ENCODE results near the gene FAM241B. TPM values are rescaled to one million over a fixed set of nuclear protein-coding genes. Genes with fewer than 3 reads are reported as not detected.

The FAM241B gene
- total RNA-seq, 4 donors from 2014 or later = 1.1 to 2.6 (median 2.5) TPM; not detected in 1

DNA sequence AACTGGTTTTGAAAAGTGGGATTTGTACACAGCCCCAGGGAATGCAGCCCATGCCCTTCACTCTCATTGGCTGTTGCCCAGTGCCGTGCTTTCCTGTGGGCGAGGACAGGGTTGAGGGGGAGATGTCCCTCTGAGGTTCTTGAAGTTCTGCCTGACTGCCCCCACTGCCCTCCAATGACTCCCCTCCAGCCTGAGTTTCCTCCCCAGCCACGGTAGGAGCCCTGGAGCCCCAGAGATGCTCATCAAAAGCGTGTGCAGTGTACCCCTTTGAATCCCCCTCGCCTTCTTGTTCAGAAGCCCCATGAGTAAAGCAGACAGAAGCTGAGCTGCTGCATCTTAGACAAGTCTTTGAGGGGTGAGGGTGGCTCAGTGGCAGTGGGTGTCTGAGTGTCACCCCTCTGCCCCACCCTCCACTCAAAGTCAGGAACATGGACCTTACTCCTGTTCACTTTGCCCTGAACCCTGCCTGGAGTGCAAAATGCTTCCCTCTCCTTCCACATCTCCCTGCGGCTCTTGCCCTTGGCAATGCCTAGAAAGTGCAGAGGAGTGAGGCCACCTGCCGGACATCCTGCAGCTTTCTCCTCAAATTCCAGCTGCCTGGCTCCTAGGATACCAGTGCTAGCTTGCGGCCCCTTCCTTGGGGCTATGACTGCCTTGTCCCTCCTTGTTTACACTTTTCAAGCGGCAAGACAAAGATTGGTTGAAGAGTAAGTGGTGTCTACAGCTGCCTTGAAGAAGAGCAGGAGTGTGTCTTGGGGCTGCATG, 19.9 kb downstream of the FAM241B start:
- in situ Hi-C loops (cut with MboI; ENCODE audit: low sequenced_read_pairs in 4 of 4) = loop anchor here in 3 of 4 donors (25.0 kb wide), 3 partner anchors 213 to 413 kb away; no protein-coding TSS in a partner anchor
- ATAC-seq = no peak

DNA sequence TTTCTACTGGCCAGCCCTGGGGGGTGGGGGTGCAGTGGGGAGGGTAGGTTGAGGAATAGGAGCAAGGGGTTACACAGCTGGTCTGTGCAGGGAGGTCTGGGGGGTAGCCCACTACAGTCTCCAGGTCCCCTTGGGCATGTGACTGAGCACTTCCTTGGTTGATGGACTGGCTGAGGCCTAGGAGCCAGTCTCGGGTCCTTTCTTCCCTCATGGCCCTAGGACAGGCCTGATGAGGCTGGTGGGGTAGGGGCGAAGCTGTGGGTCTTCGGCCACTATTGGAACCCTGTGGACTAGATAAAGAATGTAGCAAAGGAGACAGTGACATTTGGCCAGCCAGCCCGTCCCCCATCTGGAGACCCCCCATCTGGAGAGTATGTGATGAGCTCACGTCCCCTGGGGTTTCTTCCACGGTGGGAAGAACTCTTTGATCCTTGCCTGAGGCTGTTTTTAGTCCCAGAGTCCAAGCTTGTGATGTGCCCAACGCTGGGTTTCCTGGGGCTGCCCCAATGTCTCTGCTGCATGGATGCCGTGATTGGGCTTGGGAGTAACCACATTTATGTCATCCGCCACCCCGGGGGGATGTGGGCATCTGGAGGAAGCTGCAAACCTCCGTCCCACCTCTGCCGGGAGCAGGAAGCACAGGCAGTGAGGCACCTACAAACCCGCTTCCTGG, 20.7 kb downstream of the FAM241B start:
- intact Hi-C loops (cut with DNase I; ENCODE audit: low total_unique reads) = no loop called here
- no peaks in the 10 kb centered on the region for H3K9me3 ChIP-seq
- H3K27me3 ChIP-seq = no peaks in the 10 kb centered on the region
- no peak overlapping the region for H3K4me3 ChIP-seq
- TF ChIP-seq, protein P1, sequence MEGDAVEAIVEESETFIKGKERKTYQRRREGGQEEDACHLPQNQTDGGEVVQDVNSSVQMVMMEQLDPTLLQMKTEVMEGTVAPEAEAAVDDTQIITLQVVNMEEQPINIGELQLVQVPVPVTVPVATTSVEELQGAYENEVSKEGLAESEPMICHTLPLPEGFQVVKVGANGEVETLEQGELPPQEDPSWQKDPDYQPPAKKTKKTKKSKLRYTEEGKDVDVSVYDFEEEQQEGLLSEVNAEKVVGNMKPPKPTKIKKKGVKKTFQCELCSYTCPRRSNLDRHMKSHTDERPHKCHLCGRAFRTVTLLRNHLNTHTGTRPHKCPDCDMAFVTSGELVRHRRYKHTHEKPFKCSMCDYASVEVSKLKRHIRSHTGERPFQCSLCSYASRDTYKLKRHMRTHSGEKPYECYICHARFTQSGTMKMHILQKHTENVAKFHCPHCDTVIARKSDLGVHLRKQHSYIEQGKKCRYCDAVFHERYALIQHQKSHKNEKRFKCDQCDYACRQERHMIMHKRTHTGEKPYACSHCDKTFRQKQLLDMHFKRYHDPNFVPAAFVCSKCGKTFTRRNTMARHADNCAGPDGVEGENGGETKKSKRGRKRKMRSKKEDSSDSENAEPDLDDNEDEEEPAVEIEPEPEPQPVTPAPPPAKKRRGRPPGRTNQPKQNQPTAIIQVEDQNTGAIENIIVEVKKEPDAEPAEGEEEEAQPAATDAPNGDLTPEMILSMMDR (IDR thresholded peaks at IDR 0.05 in 4 of 5, conservative IDR thresholded peaks at IDR 0.05 in 1 of 5) = no peak
- TF ChIP-seq POLR2A (IDR thresholded peaks at IDR 0.05) = no peak
- DNase-seq (no peak), ATAC-seq (no peak)
- in situ Hi-C loops (cut with MboI; ENCODE audit: low sequenced_read_pairs in 4 of 4) = no loop called here
- no peak overlapping the region for H3K27ac ChIP-seq
- H3K4me1 ChIP-seq = peaks cover 0 to 8% of the 10 kb centered on the region in 2 donors
- H3K36me3 ChIP-seq = no peaks in the 10 kb centered on the region

More for the DNA sequence above, 19.9 kb downstream of the FAM241B start:
- TF ChIP-seq POLR2A (IDR thresholded peaks at IDR 0.05) = no peak
- TF ChIP-seq, protein P1 (IDR thresholded peaks at IDR 0.05 in 4 of 5, conservative IDR thresholded peaks at IDR 0.05 in 1 of 5) = no peak
- Histone ChIP-seq H3K36me3 (no peaks in the 10 kb centered on the region), H3K27me3 (no peaks in the 10 kb centered on the region), H3K27ac (no peak overlapping the region), H3K4me3 (no peak overlapping the region), H3K9me3 (no peaks in the 10 kb centered on the region), H3K4me1 (peaks cover 0 to 4% of the 10 kb centered on the region in 2 donors)
- intact Hi-C loops (cut with DNase I; ENCODE audit: low total_unique reads) = loop anchor here (10.0 kb wide), 1 partner anchor 145 kb away; no protein-coding TSS in a partner anchor
- DNase-seq = no peak

GRCh38 chr10:69651362-69651761, 21.3 kb downstream of the FAM241B start:
- in situ Hi-C loops (cut with MboI; ENCODE audit: low sequenced_read_pairs in 4 of 4) (no loop called here), intact Hi-C loops (cut with DNase I; ENCODE audit: low total_unique reads) (no loop called here)
- H3K4me1 ChIP-seq = peaks cover 0 to 8% of the 10 kb centered on the region in 2 donors
- H3K27ac ChIP-seq = no peak overlapping the region
- no peak for DNase-seq
- TF ChIP-seq POLR2A (IDR thresholded peaks at IDR 0.05) = no peak
- TF ChIP-seq, protein P1 (IDR thresholded peaks at IDR 0.05 in 4 of 5, conservative IDR thresholded peaks at IDR 0.05 in 1 of 5) = no peak
- no peak overlapping the region for H3K4me3 ChIP-seq
- H3K27me3 ChIP-seq = no peaks in the 10 kb centered on the region
- H3K9me3 ChIP-seq = no peaks in the 10 kb centered on the region
- no peaks in the 10 kb centered on the region for H3K36me3 ChIP-seq
- no peak for ATAC-seq

GRCh38 chr10:69652111-69652856, 22.2 kb downstream of the FAM241B start:
- H3K4me3 ChIP-seq = no peak overlapping the region
- in situ Hi-C loops (cut with MboI; ENCODE audit: low sequenced_read_pairs in 4 of 4) = no loop called here
- no peaks in the 10 kb centered on the region for H3K27me3 ChIP-seq
- ATAC-seq (no peak), DNase-seq (no peak)
- no peak overlapping the region for H3K27ac ChIP-seq
- peaks cover 0 to 8% of the 10 kb centered on the region in 2 donors for H3K4me1 ChIP-seq
- intact Hi-C loops (cut with DNase I; ENCODE audit: low total_unique reads) = no loop called here
- no peak for TF ChIP-seq POLR2A (IDR thresholded peaks at IDR 0.05)
- TF ChIP-seq, protein P1 (IDR thresholded peaks at IDR 0.05 in 4 of 5, conservative IDR thresholded peaks at IDR 0.05 in 1 of 5) = no peak
- no peaks in the 10 kb centered on the region for H3K36me3 ChIP-seq
- H3K9me3 ChIP-seq = no peaks in the 10 kb centered on the region

Measured in gastrocnemius medialis (tissue), 4 donors.